ENCODE data around the gene GRM8. TPM values are rescaled to one million over a fixed set of nuclear protein-coding genes. Genes with fewer than 3 reads are reported as not detected.

The GRM8 gene
- total RNA-seq, 2 experiments from 2014 or later: not detected

GRCh38 chr7:127187740-127188139, 65.0 kb downstream of the GRM8 start:
- Histone ChIP-seq H3K79me2 (ENCODE audit: insufficient read depth, low read depth, low read length) (no peaks in the 10 kb centered on the region), H3K27ac (ENCODE audit: low read depth, low read length, poor library complexity, severe bottlenecking) (no peak overlapping the region), H4K20me1 (ENCODE audit: insufficient read depth, low read length) (no peaks in the 10 kb centered on the region), H2AFZ (ENCODE audit: low read length) (no peak overlapping the region), H3K36me3 (ENCODE audit: insufficient read depth, low read length) (no peaks in the 10 kb centered on the region), H3K4me2 (ENCODE audit: low read length) (no peak overlapping the region), H3K4me1 (ENCODE audit: insufficient read depth, low read length, poor library complexity, severe bottlenecking) (no peaks in the 10 kb centered on the region), H3K9me2 (ENCODE audit: insufficient read depth, low read length) (no peaks in the 10 kb centered on the region), H3K9me3 (ENCODE audit: low read length) (no peaks in the 10 kb centered on the region), H3K4me3 (ENCODE audit: low read depth, low read length, poor library complexity, severe bottlenecking) (no peak overlapping the region)
- ChIA-PET CTCF (ENCODE audit: unreplicated experiment) (no interaction called here), POLR2A (no interaction called here)
- BruUV-seq (replicated peaks): no TSS peak
- intact Hi-C loops (cut with micrococcal nuclease; ENCODE audit: unreplicated experiment): no loop called here
- no peak for DNase-seq (ENCODE audit: low spot score)
- TF ChIP-seq CTCF (conservative IDR thresholded peaks at IDR 0.05; ENCODE audit: low read length): no peak
- TF ChIP-seq EZH2phosphoT487 (IDR thresholded peaks at IDR 0.05; ENCODE audit: borderline replicate concordance, low read depth, low read length): no peak

- ChIA-PET POLR2A (interaction anchor here (0.7 kb wide), 1 partner anchor 24 kb away, joined by 3 read pairs; no protein-coding TSS in a partner anchor), CTCF (ENCODE audit: unreplicated experiment) (no interaction called here)
- DNase-seq (ENCODE audit: low spot score): no peak
- TF ChIP-seq EZH2phosphoT487 (IDR thresholded peaks at IDR 0.05; ENCODE audit: borderline replicate concordance, low read depth, low read length): no peak
- no peak for TF ChIP-seq CTCF (conservative IDR thresholded peaks at IDR 0.05; ENCODE audit: low read length)
- Histone ChIP-seq H4K20me1 (ENCODE audit: insufficient read depth, low read length) (no peaks in the 10 kb centered on the region), H3K4me2 (ENCODE audit: low read length) (no peak overlapping the region), H3K9me2 (ENCODE audit: insufficient read depth, low read length) (no peaks in the 10 kb centered on the region), H3K79me2 (ENCODE audit: insufficient read depth, low read depth, low read length) (no peaks in the 10 kb centered on the region), H3K9me3 (ENCODE audit: low read length) (no peaks in the 10 kb centered on the region), H2AFZ (ENCODE audit: low read length) (no peak overlapping the region), H3K27ac (ENCODE audit: low read depth, low read length, poor library complexity, severe bottlenecking) (no peak overlapping the region), H3K4me3 (ENCODE audit: low read depth, low read length, poor library complexity, severe bottlenecking) (no peak overlapping the region), H3K4me1 (ENCODE audit: insufficient read depth, low read length, poor library complexity, severe bottlenecking) (no peaks in the 10 kb centered on the region), H3K36me3 (ENCODE audit: insufficient read depth, low read length) (no peaks in the 10 kb centered on the region)
- intact Hi-C loops (cut with micrococcal nuclease; ENCODE audit: unreplicated experiment): no loop called here
- BruUV-seq (replicated peaks): no TSS peak
Observed at GRCh38 chr7:127186686-127187085, 66.1 kb downstream of the GRM8 start.

GRCh38 chr7:127177156-127177555, 75.6 kb downstream of the GRM8 start:
- Histone ChIP-seq H3K27ac (ENCODE audit: low read depth, low read length, poor library complexity, severe bottlenecking) (no peak overlapping the region), H3K4me1 (ENCODE audit: insufficient read depth, low read length, poor library complexity, severe bottlenecking) (no peaks in the 10 kb centered on the region), H3K4me3 (ENCODE audit: low read depth, low read length, poor library complexity, severe bottlenecking) (no peak overlapping the region), H3K79me2 (ENCODE audit: insufficient read depth, low read depth, low read length) (no peaks in the 10 kb centered on the region), H4K20me1 (ENCODE audit: insufficient read depth, low read length) (no peaks in the 10 kb centered on the region), H3K36me3 (ENCODE audit: insufficient read depth, low read length) (no peaks in the 10 kb centered on the region), H3K9me3 (ENCODE audit: low read length) (no peaks in the 10 kb centered on the region), H2AFZ (ENCODE audit: low read length) (no peak overlapping the region), H3K9me2 (ENCODE audit: insufficient read depth, low read length) (no peaks in the 10 kb centered on the region), H3K4me2 (ENCODE audit: low read length) (no peak overlapping the region)
- intact Hi-C loops (cut with micrococcal nuclease; ENCODE audit: unreplicated experiment): no loop called here
- ChIA-PET POLR2A (interaction anchor here (0.6 kb wide), 1 partner anchor 872 kb away, joined by 3 read pairs; no protein-coding TSS in a partner anchor), CTCF (ENCODE audit: unreplicated experiment) (no interaction called here)
- DNase-seq (ENCODE audit: low spot score): no peak
- BruUV-seq (replicated peaks): no TSS peak
- TF ChIP-seq EZH2phosphoT487 (IDR thresholded peaks at IDR 0.05; ENCODE audit: borderline replicate concordance, low read depth, low read length) (no peak), CTCF (conservative IDR thresholded peaks at IDR 0.05; ENCODE audit: low read length) (no peak)
